OCI-LY7 (cell line): ENCODE data around the gene APLP2. TPM values are rescaled to one million over a fixed set of nuclear protein-coding genes. Genes with fewer than 3 reads are reported as not detected.

Experiments
- BruUV-seq: library from RNA; stranded (reverse); fragments of 400-500 nt; replicated peaks from 2 replicates; lab custom pipeline; 2021; lab: Mats Ljungman, UMichigan
- CTCF ChIA-PET: fragments of 300-600 bp; sonication (Branson Sonifier 250); formaldehyde crosslinking; loops from one replicate; lab custom pipeline; 2022; ENCODE audit warnings: antibody characterized with exemption; ENCODE audit not compliant: unreplicated experiment; lab: Charles Lee
- POLR2A ChIA-PET: fragments of 300-600 bp; sonication (Branson Sonifier 250); formaldehyde crosslinking; loops from one replicate; lab custom pipeline; 2022; ENCODE audit warnings: antibody characterized with exemption; lab: Charles Lee
- DNase-seq: peaks from one replicate; pipeline ENCODE4 v3.0.0-alpha.2; 2015; ENCODE audit warnings: low spot score
- H2AFZ ChIP-seq: fragments of 200-600 bp; sonication (generic), shearing (Covaris generic); 2 replicates; pipeline ENCODE4 v1.6.1; 2014; ENCODE audit warnings: mild to moderate bottlenecking, antibody characterized with exemption, low read length, moderate library complexity
- H3K27ac ChIP-seq: fragments of 200-600 bp; sonication (generic); 2 replicates; pipeline ENCODE4 v1.5.1; 2014; ENCODE audit warnings: mixed run types, low read depth, mild to moderate bottlenecking, moderate library complexity, low read length, inconsistent platforms; ENCODE audit not compliant: poor library complexity, severe bottlenecking
- H3K36me3 ChIP-seq: fragments of 200-600 bp; sonication (generic); 2 replicates; pipeline ENCODE4 v1.6.1; 2014; ENCODE audit warnings: mild to moderate bottlenecking, antibody characterized with exemption, low read length, moderate library complexity, mixed read lengths; ENCODE audit not compliant: insufficient read depth
- H3K4me1 ChIP-seq: fragments of 200-600 bp; sonication (generic); 2 replicates; pipeline ENCODE4 v1.5.1; 2014; ENCODE audit warnings: mild to moderate bottlenecking, low read length; ENCODE audit not compliant: insufficient read depth, poor library complexity, severe bottlenecking
- H3K4me2 ChIP-seq: fragments of 200-600 bp; sonication (generic); 2 replicates; pipeline ENCODE4 v1.6.1; 2014; ENCODE audit warnings: mild to moderate bottlenecking, low read length
- H3K4me3 ChIP-seq: fragments of 200-600 bp; sonication (generic); 2 replicates; pipeline ENCODE4 v1.5.1; 2014; ENCODE audit warnings: mild to moderate bottlenecking, low read depth, low read length; ENCODE audit not compliant: poor library complexity, severe bottlenecking
- H3K79me2 ChIP-seq: fragments of 200-600 bp; sonication (generic); 2 replicates; pipeline ENCODE4 v1.6.1; 2016; ENCODE audit warnings: low read depth, mild to moderate bottlenecking, low read length, moderate library complexity, mixed read lengths; ENCODE audit not compliant: insufficient read depth
- H3K9me2 ChIP-seq: fragments of 200-600 bp; sonication (generic); 2 replicates; pipeline ENCODE4 v1.6.1; 2016; ENCODE audit warnings: mild to moderate bottlenecking, low read length, mixed read lengths; ENCODE audit not compliant: insufficient read depth
- H3K9me3 ChIP-seq: fragments of 200-600 bp; sonication (generic); 2 replicates; pipeline ENCODE4 v1.6.1; 2014; ENCODE audit warnings: mild to moderate bottlenecking, mixed run types, low read length, mixed read lengths
- H4K20me1 ChIP-seq: fragments of 200-600 bp; sonication (generic); 2 replicates; pipeline ENCODE4 v1.6.1; 2014; ENCODE audit warnings: mild to moderate bottlenecking, antibody characterized with exemption, low read length, moderate library complexity, mixed read lengths; ENCODE audit not compliant: insufficient read depth
- EZH2phosphoT487 ChIP-seq: fragments of 200-600 bp; sonication (generic); IDR thresholded peaks from 2 replicates; pipeline ENCODE4 v1.6.1; 2018; ENCODE audit warnings: low read depth, borderline replicate concordance, mild to moderate bottlenecking, mixed run types, antibody characterized with exemption, low read length, moderate library complexity, mixed read lengths
- intact Hi-C: fragments of 100-400 bp; cut with micrococcal nuclease; formaldehyde crosslinking; loops from one replicate; pipeline ENCODE4 v1.10.0; 2022; ENCODE audit not compliant: unreplicated experiment
- total RNA-seq, 2 experiments: library from RNA; depleted of rRNA in 1 of 2; stranded (reverse); fragments of >200 nt in 1 of 2; shearing (Covaris generic) in 1 of 2; gene quantifications; 2 replicates each; pipeline ENCODE4 v1.2.3, GENCODE V29; 2014 to 2022
- TF ChIP-seq, protein P1 (sequence below): fragments of 200-600 bp; sonication (generic); conservative IDR thresholded peaks from 2 replicates; pipeline ENCODE4 v1.5.1; 2014; ENCODE audit warnings: mild to moderate bottlenecking, antibody characterized with exemption, low read length, moderate library complexity, mixed read lengths

Gene APLP2
- total RNA-seq, 2 experiments from 2014 or later: 147 to 284 TPM

DNA sequence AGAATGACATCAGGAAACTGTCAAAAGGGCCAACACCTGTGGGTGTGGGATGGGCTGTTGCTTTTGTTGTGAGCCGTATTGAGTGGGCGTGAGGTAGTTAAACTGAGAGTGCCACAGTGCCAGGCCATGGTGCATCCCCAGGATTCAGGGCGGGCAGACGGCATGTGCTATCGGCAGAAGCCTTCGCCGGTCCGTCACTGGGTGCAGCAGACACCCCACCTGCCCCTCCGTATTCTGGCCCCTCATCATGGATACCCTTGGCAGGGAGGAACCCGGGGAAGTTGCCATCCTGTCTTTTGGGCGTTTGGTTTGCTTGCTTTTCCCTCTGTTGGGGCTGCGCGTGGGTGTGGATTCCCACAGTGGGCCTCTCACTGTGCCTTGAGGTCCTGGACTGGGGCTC is 117.4 kb downstream of the APLP2 start:
- H4K20me1 ChIP-seq: no peaks in the 10 kb centered on the region
- intact Hi-C loops: no loop called here
- peaks cover 73% of the 10 kb centered on the region for H3K79me2 ChIP-seq
- H3K9me3 ChIP-seq: no peaks in the 10 kb centered on the region
- no peak overlapping the region for H2AFZ ChIP-seq
- no TSS peak for BruUV-seq
- no peak overlapping the region for H3K4me2 ChIP-seq
- TF ChIP-seq, protein P1, sequence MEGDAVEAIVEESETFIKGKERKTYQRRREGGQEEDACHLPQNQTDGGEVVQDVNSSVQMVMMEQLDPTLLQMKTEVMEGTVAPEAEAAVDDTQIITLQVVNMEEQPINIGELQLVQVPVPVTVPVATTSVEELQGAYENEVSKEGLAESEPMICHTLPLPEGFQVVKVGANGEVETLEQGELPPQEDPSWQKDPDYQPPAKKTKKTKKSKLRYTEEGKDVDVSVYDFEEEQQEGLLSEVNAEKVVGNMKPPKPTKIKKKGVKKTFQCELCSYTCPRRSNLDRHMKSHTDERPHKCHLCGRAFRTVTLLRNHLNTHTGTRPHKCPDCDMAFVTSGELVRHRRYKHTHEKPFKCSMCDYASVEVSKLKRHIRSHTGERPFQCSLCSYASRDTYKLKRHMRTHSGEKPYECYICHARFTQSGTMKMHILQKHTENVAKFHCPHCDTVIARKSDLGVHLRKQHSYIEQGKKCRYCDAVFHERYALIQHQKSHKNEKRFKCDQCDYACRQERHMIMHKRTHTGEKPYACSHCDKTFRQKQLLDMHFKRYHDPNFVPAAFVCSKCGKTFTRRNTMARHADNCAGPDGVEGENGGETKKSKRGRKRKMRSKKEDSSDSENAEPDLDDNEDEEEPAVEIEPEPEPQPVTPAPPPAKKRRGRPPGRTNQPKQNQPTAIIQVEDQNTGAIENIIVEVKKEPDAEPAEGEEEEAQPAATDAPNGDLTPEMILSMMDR: no peak
- TF ChIP-seq EZH2phosphoT487: no peak
- DNase-seq: no peak
- no peaks in the 10 kb centered on the region for H3K9me2 ChIP-seq
- H3K27ac ChIP-seq: peak overlapping the region; percentile 10
- peaks cover 80% of the 10 kb centered on the region for H3K36me3 ChIP-seq
- CTCF ChIA-PET: no interaction called here
- POLR2A ChIA-PET: no interaction called here
- peaks cover 78% of the 10 kb centered on the region for H3K4me1 ChIP-seq
- no peak overlapping the region for H3K4me3 ChIP-seq

DNA sequence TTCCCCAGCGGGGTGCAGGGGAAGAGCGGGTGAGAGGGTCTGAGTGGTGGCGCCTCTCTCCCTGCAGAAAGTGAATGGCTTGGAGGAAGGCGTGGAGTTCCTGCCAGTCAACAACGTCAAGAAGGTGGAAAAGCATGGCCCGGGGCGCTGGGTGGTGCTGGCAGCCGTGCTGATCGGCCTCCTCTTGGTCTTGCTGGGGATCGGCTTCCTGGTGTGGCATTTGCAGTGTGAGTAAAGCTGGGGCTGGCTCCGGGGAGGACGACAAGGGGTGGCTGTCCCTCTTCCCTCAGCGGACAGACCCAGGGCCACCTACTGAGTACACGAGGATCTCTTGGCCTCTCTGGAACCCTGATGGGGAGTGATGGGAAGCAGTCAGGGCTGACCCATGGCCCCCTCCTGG is 118.4 kb downstream of the APLP2 start:
- Histone ChIP-seq H3K4me2 (no peak overlapping the region), H3K9me2 (no peaks in the 10 kb centered on the region), H3K4me1 (peaks cover 68% of the 10 kb centered on the region), H4K20me1 (no peaks in the 10 kb centered on the region), H3K9me3 (no peaks in the 10 kb centered on the region), H3K36me3 (peaks cover 89% of the 10 kb centered on the region), H3K27ac (peak overlapping the region; percentile 57), H3K4me3 (no peak overlapping the region), H3K79me2 (peaks cover 64% of the 10 kb centered on the region), H2AFZ (no peak overlapping the region)
- ChIA-PET POLR2A (interaction anchor here (0.7 kb wide), 1 partner anchor 92 kb away, joined by 4 read pairs; no protein-coding TSS in a partner anchor), CTCF (no interaction called here)
- intact Hi-C loops: no loop called here
- BruUV-seq: no TSS peak
- TF ChIP-seq EZH2phosphoT487: no peak
- TF ChIP-seq, protein P1: no peak
- DNase-seq: no peak

DNA sequence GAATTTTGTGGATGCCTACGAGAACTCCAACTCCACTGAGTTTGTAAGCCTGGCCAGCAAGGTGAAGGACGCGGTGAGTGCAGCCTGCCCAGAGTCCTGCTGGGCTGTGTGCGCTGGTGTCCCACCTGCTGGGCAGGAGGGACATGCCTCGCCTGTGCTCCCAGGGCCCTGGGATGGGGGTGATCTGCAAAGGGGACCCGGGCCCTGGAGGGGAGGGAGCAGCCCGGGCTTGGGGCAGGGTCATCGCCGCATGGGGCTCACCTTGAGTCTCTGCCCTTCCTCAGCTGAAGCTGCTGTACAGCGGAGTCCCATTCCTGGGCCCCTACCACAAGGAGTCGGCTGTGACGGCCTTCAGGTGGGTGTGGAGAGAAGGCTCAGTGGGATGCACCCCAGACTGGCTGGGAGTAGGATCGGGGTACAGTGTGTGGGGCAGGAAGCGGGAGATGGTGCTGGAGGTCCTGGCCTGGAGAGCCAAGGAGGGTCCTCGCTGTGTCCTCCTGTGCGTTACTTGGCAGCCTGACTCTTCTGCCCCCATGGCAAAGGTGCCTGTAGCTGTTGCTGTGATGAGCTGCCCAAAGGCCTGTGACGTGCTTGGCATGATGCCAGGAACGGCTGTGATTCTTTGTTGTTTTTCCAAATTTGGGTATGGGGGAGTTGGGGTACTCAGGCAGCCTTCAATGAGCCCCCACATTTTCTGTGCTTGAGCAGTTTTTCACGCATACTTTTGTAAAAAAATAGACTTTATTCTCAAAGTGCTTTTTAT is 119.1 kb downstream of the APLP2 start:
- intact Hi-C loops: no loop called here
- Histone ChIP-seq H3K4me1 (peaks cover 61% of the 10 kb centered on the region), H4K20me1 (no peaks in the 10 kb centered on the region), H2AFZ (no peak overlapping the region), H3K36me3 (peaks cover 88% of the 10 kb centered on the region), H3K4me3 (no peak overlapping the region), H3K27ac (peak overlapping the region; percentile 57), H3K4me2 (peak overlapping the region; percentile 34), H3K79me2 (peaks cover 56% of the 10 kb centered on the region), H3K9me3 (no peaks in the 10 kb centered on the region), H3K9me2 (no peaks in the 10 kb centered on the region)
- CTCF ChIA-PET: no interaction called here
- peak; percentile 45 for DNase-seq
- TF ChIP-seq EZH2phosphoT487: no peak
- TF ChIP-seq, protein P1: no peak
- no TSS peak for BruUV-seq
- POLR2A ChIA-PET: no interaction called here
